PC-3 (cell line): ENCODE data around the gene CCDC171. TPM values are rescaled to one million over a fixed set of nuclear protein-coding genes. Genes with fewer than 3 reads are reported as not detected.
A peak's percentile ranks its signal among the peaks of the same experiment; 100 is the strongest.

Experiments
- ATAC-seq: fragments of 200-7000 bp; cut with Tn5 transposase; 2 replicates; pipeline ENCODE4 v1.9.1; 2020; ENCODE audit warnings: mild to moderate bottlenecking, moderate library complexity
- BruUV-seq: library from RNA; stranded (reverse); fragments of 400-500 nt; replicated peaks from 2 replicates; lab custom pipeline; 2021; lab: Mats Ljungman, UMichigan
- CTCF ChIA-PET: fragments of 300-600 bp; sonication (Branson Sonifier 250); formaldehyde crosslinking; loops from one replicate; lab custom pipeline; 2022; ENCODE audit warnings: antibody characterized with exemption; lab: Charles Lee
- POLR2A ChIA-PET: fragments of 300-600 bp; sonication (Branson Sonifier 250); formaldehyde crosslinking; loops from one replicate; lab custom pipeline; 2022; ENCODE audit warnings: antibody characterized with exemption; ENCODE audit not compliant: unreplicated experiment; lab: Charles Lee
- DNase-seq: peaks from one replicate; pipeline ENCODE4 v3.0.0-alpha.2; 2015
- H2AFZ ChIP-seq: fragments of 300-600 bp; sonication (generic); 2 replicates; pipeline ENCODE4 v1.6.0; 2016; ENCODE audit warnings: antibody characterized with exemption, low read length
- H3F3A ChIP-seq: fragments of 300-600 bp; sonication (generic); one replicate; pipeline ENCODE4 v1.6.0; 2017; ENCODE audit warnings: antibody characterized with exemption, low read length, control low read depth, mild to moderate bottlenecking; ENCODE audit not compliant: unreplicated experiment
- H3K27ac ChIP-seq: fragments of 300-600 bp; sonication (generic); 2 replicates; pipeline ENCODE4 v1.5.1; 2016; ENCODE audit warnings: mild to moderate bottlenecking, low read length
- H3K27me3 ChIP-seq: fragments of 300-600 bp; sonication (generic); 2 replicates; pipeline ENCODE4 v1.6.1; 2016; ENCODE audit warnings: low read length, mixed read lengths
- H3K36me3 ChIP-seq: fragments of 300-600 bp; sonication (generic); 2 replicates; pipeline ENCODE4 v1.6.1; 2016; ENCODE audit warnings: low read depth, mixed run types, low read length, mixed read lengths
- H3K4me1 ChIP-seq: fragments of 300-600 bp; sonication (generic); 2 replicates; pipeline ENCODE4 v1.5.1; 2016; ENCODE audit warnings: low read length; ENCODE audit not compliant: insufficient read depth
- H3K4me2 ChIP-seq: fragments of 300-600 bp; sonication (generic); 2 replicates; pipeline ENCODE4 v1.6.0; 2016; ENCODE audit warnings: low read length
- H3K4me3 ChIP-seq: fragments of 300-600 bp; sonication (generic); 2 replicates; pipeline ENCODE4 v1.5.1; 2016; ENCODE audit warnings: mild to moderate bottlenecking, low read length, mixed read lengths
- H3K79me2 ChIP-seq: fragments of 300-600 bp; sonication (generic); 2 replicates; pipeline ENCODE4 v1.6.1; 2017; ENCODE audit warnings: low read length, mixed read lengths
- H3K9ac ChIP-seq: fragments of 300-600 bp; sonication (generic); 2 replicates; pipeline ENCODE4 v1.6.0; 2016; ENCODE audit warnings: mild to moderate bottlenecking, low read length
- H3K9me2 ChIP-seq: fragments of 300-600 bp; sonication (generic); replicated peaks from 2 replicates; pipeline ENCODE4 v1.6.1; 2016; ENCODE audit warnings: mixed run types, low read length, mixed read lengths
- H3K9me3 ChIP-seq: fragments of 300-600 bp; sonication (generic); 2 replicates; pipeline ENCODE4 v1.6.1; 2016; ENCODE audit warnings: low read length, mixed read lengths
- H4K20me1 ChIP-seq: fragments of 300-600 bp; sonication (generic); 2 replicates; pipeline ENCODE4 v1.6.1; 2016; ENCODE audit warnings: low read length, mixed read lengths
- CTCF ChIP-seq: fragments of 300-600 bp; sonication (generic); conservative IDR thresholded peaks from 2 replicates; pipeline ENCODE4 v1.5.1; 2017; ENCODE audit warnings: antibody characterized with exemption, low read depth, mild to moderate bottlenecking, low read length
- EZH2 ChIP-seq: fragments of 300-600 bp; sonication (generic); IDR thresholded peaks from one replicate; pipeline ENCODE4 v1.6.1; 2017; ENCODE audit warnings: antibody characterized with exemption, mild to moderate bottlenecking, low read length; ENCODE audit not compliant: unreplicated experiment
- EZH2phosphoT487 ChIP-seq: fragments of 300-600 bp; sonication (generic); IDR thresholded peaks from 2 replicates; pipeline ENCODE4 v1.6.1; 2018; ENCODE audit warnings: mild to moderate bottlenecking, antibody characterized with exemption, low read length, borderline replicate concordance
- intact Hi-C: fragments of 100-400 bp; cut with micrococcal nuclease; formaldehyde crosslinking; loops from 2 replicates; pipeline ENCODE4 v1.9.0; 2023
- total RNA-seq: library from RNA; depleted of rRNA; stranded (reverse); fragments of >200 nt; gene quantifications from 2 replicates; pipeline ENCODE4 v1.2.3, GENCODE V29; 2014

Gene CCDC171
- total RNA-seq, 1 experiment from 2014 or later, result 2.7 TPM

DNA sequence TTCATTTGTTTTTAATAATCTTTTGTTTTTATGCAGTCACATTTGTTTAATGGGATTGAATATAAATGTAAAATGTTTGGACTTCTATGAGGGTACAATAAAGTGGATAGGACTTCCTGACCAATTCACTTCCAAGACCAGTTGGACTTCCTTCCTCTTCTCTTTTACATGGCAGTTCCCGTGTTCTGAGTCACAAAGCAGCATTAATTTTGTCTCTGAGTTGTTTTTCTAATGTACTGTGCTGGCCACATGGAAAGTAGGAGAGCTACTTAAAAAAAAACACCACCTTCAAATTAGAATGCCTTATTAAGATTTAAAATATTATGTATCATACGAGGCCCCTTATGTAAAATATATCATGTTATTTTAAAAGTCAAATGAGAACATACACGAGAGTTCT is 87.3 kb downstream of the CCDC171 start:
- Histone ChIP-seq H3K4me2 (no peak overlapping the region), H4K20me1 (no peaks in the 10 kb centered on the region), H3F3A (no peaks in the 10 kb centered on the region), H3K9me2 (no peaks in the 10 kb centered on the region), H3K4me3 (no peak overlapping the region), H3K27me3 (no peaks in the 10 kb centered on the region), H3K27ac (no peak overlapping the region), H3K9me3 (no peaks in the 10 kb centered on the region), H3K9ac (no peak overlapping the region), H3K4me1 (no peaks in the 10 kb centered on the region), H3K36me3 (no peaks in the 10 kb centered on the region), H2AFZ (no peak overlapping the region), H3K79me2 (no peaks in the 10 kb centered on the region)
- intact Hi-C loops, result no loop called here
- TF ChIP-seq CTCF (no peak), EZH2phosphoT487 (no peak), EZH2 (no peak)
- ATAC-seq (no peak), DNase-seq (no peak)
- POLR2A ChIA-PET, result no interaction called here
- BruUV-seq, result no TSS peak
- CTCF ChIA-PET, result no interaction called here

DNA sequence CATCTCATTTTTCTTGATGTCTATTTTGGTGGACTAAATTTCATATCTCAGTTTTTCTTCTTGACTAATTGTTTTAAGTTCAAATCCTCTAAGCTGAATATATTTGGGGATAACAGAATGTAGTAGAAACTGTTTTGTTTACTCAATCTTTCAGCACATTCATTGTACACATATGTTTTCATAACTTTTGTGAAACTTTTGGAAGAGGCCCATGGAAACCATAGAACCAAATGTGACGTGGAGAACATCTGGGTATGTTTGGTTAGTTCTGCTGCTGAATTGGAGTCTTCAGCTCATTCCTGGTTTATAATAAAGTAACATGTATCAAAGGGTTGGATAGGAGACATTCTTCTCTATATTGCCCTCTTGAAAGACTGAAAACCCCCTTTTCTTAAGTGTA is 88.4 kb downstream of the CCDC171 start:
- no peaks in the 10 kb centered on the region for H3K36me3 ChIP-seq
- no peaks in the 10 kb centered on the region for H4K20me1 ChIP-seq
- DNase-seq (no peak), ATAC-seq (no peak)
- POLR2A ChIA-PET, result no interaction called here
- no peaks in the 10 kb centered on the region for H3F3A ChIP-seq
- H3K79me2 ChIP-seq, result no peaks in the 10 kb centered on the region
- H3K4me2 ChIP-seq, result no peak overlapping the region
- H3K27ac ChIP-seq, result no peak overlapping the region
- H3K4me1 ChIP-seq, result no peaks in the 10 kb centered on the region
- H3K4me3 ChIP-seq, result no peak overlapping the region
- no peak overlapping the region for H3K9ac ChIP-seq
- H3K9me2 ChIP-seq, result no peaks in the 10 kb centered on the region
- H3K9me3 ChIP-seq, result no peaks in the 10 kb centered on the region
- CTCF ChIA-PET, result no interaction called here
- no TSS peak for BruUV-seq
- intact Hi-C loops, result no loop called here
- no peaks in the 10 kb centered on the region for H3K27me3 ChIP-seq
- TF ChIP-seq CTCF (no peak), EZH2phosphoT487 (no peak), EZH2 (no peak)
- H2AFZ ChIP-seq, result no peak overlapping the region

GRCh38 chr9:15642369-15642962 is 89.6 kb downstream of the CCDC171 start:
- intact Hi-C loops, result no loop called here
- ChIA-PET POLR2A (no interaction called here), CTCF (no interaction called here)
- Histone ChIP-seq H3K4me3 (no peak overlapping the region), H4K20me1 (no peaks in the 10 kb centered on the region), H3K9me3 (no peaks in the 10 kb centered on the region), H3K4me2 (no peak overlapping the region), H3K9me2 (no peaks in the 10 kb centered on the region), H3K27me3 (no peaks in the 10 kb centered on the region), H3F3A (no peaks in the 10 kb centered on the region), H2AFZ (no peak overlapping the region), H3K4me1 (no peaks in the 10 kb centered on the region), H3K27ac (no peak overlapping the region), H3K9ac (no peak overlapping the region), H3K79me2 (no peaks in the 10 kb centered on the region), H3K36me3 (no peaks in the 10 kb centered on the region)
- BruUV-seq, result no TSS peak
- ATAC-seq (no peak), DNase-seq (peak; percentile 46)
- no peak for TF ChIP-seq EZH2phosphoT487
- TF ChIP-seq CTCF, result peak; percentile 55; the same call in 1 of the 2 replicates
